Astrocyte (in vitro differentiated cells and primary cell): Measurements from ENCODE around the gene IPO11. TPM values are rescaled to one million over a fixed set of nuclear protein-coding genes. Genes with fewer than 3 reads are reported as not detected.
A peak's percentile ranks its signal among the peaks of the same experiment; 100 is the strongest.

ENCODE experiments used
- DNase-seq: peaks from one replicate; pipeline ENCODE4 v3.0.0-alpha.2; 2010; ENCODE audit warnings: low read depth
- FAIRE-seq: peaks from 2 replicates; lab custom pipeline; 2011; peaks lifted over from hg19 to GRCh38; lab: Jason Lieb, UNC
- H2AFZ ChIP-seq: 2 replicates; pipeline ENCODE4 v1.6.0; 2012; ENCODE audit warnings: low read depth, low read length, inconsistent platforms
- H3K27ac ChIP-seq: 2 replicates; pipeline ENCODE4 v1.5.1; 2011; ENCODE audit warnings: low read depth, low read length, inconsistent platforms
- H3K27me3 ChIP-seq: 2 replicates; pipeline ENCODE4 v1.6.0; 2011; ENCODE audit warnings: low read length, inconsistent platforms; ENCODE audit not compliant: insufficient read depth
- H3K36me3 ChIP-seq: 2 replicates; pipeline ENCODE4 v1.5.1; 2011; ENCODE audit warnings: low read length, inconsistent platforms; ENCODE audit not compliant: insufficient read depth
- H3K4me1 ChIP-seq: 2 replicates; pipeline ENCODE4 v1.5.1; 2011; ENCODE audit warnings: low read length, inconsistent platforms; ENCODE audit not compliant: insufficient read depth
- H3K4me2 ChIP-seq: 2 replicates; pipeline ENCODE4 v1.6.0; 2012; ENCODE audit warnings: low read length, inconsistent platforms
- H3K4me3 ChIP-seq: 2 replicates; pipeline ENCODE4 v1.5.1; 2011; ENCODE audit warnings: low read depth, mild to moderate bottlenecking, low read length, inconsistent platforms; ENCODE audit not compliant: insufficient read depth
- H3K79me2 ChIP-seq: 2 replicates; pipeline ENCODE4 v1.6.0; 2012; ENCODE audit warnings: mild to moderate bottlenecking, low read length, inconsistent platforms; ENCODE audit not compliant: insufficient read depth
- H3K9ac ChIP-seq: 2 replicates; pipeline ENCODE4 v1.6.0; 2012; ENCODE audit warnings: mild to moderate bottlenecking, low read length, inconsistent platforms
- H3K9me3 ChIP-seq: 2 replicates; pipeline ENCODE4 v1.5.1; 2012; ENCODE audit warnings: low read depth, mild to moderate bottlenecking, low read length, inconsistent platforms; ENCODE audit not compliant: insufficient read depth
- H4K20me1 ChIP-seq: 2 replicates; pipeline ENCODE4 v1.6.0; 2012; ENCODE audit warnings: low read length, inconsistent platforms; ENCODE audit not compliant: insufficient read depth
- H3K27ac Mint-ChIP-seq: one replicate; pipeline ENCODE4 v1.8.0; 2021; ENCODE audit warnings: mild to moderate bottlenecking, mixed read lengths; ENCODE audit not compliant: unreplicated experiment
- H3K27me3 Mint-ChIP-seq: one replicate; pipeline ENCODE4 v1.8.0; 2021; ENCODE audit warnings: low read depth, mixed read lengths; ENCODE audit not compliant: unreplicated experiment
- H3K36me3 Mint-ChIP-seq: one replicate; pipeline ENCODE4 v1.8.0; 2021; ENCODE audit warnings: low read depth, mixed read lengths; ENCODE audit not compliant: unreplicated experiment
- H3K4me1 Mint-ChIP-seq: one replicate; pipeline ENCODE4 v1.8.0; 2021; ENCODE audit warnings: low read depth, mixed read lengths; ENCODE audit not compliant: unreplicated experiment
- H3K4me3 Mint-ChIP-seq: one replicate; pipeline ENCODE4 v1.8.0; 2021; ENCODE audit warnings: mild to moderate bottlenecking, moderate library complexity, mixed read lengths; ENCODE audit not compliant: unreplicated experiment
- H3K9me3 Mint-ChIP-seq: one replicate; pipeline ENCODE4 v1.8.0; 2021; ENCODE audit warnings: mild to moderate bottlenecking, mixed read lengths; ENCODE audit not compliant: unreplicated experiment
- EZH2 ChIP-seq: IDR thresholded peaks from 2 replicates; pipeline ENCODE4 v1.6.1; 2012; ENCODE audit warnings: mild to moderate bottlenecking, low read length, inconsistent platforms; ENCODE audit not compliant: insufficient read depth
- total RNA-seq: library from RNA; stranded (reverse); gene quantifications from 2 replicates; pipeline ENCODE4 v1.2.1, GENCODE V29; 2021
- TF ChIP-seq, protein P1 (sequence below): IDR thresholded peaks from 2 replicates; pipeline ENCODE4 v1.5.1; 2011; ENCODE audit warnings: low read depth, mild to moderate bottlenecking, inconsistent platforms, low read length, moderate library complexity; ENCODE audit not compliant: insufficient read depth

Gene IPO11
- total RNA-seq, 1 donor from 2014 or later = 31.7 TPM

GRCh38 chr5:62457071-62457470 lies 44.5 kb downstream of the IPO11 start:
- no peak overlapping the region for H3K9ac ChIP-seq
- no peak overlapping the region for H3K4me3 Mint-ChIP-seq
- H3K4me3 ChIP-seq = no peak overlapping the region
- H3K4me1 Mint-ChIP-seq = peaks cover 2% of the 10 kb centered on the region
- no peaks in the 10 kb centered on the region for H3K27me3 Mint-ChIP-seq
- FAIRE-seq = no peak
- no peak overlapping the region for H3K27ac Mint-ChIP-seq
- no peaks in the 10 kb centered on the region for H3K36me3 Mint-ChIP-seq
- H3K36me3 ChIP-seq = no peaks in the 10 kb centered on the region
- peaks cover 4% of the 10 kb centered on the region for H3K79me2 ChIP-seq
- no peak for DNase-seq
- peaks cover 8% of the 10 kb centered on the region for H4K20me1 ChIP-seq
- no peaks in the 10 kb centered on the region for H3K9me3 ChIP-seq
- H3K27me3 ChIP-seq = no peaks in the 10 kb centered on the region
- no peak overlapping the region for H2AFZ ChIP-seq
- H3K4me2 ChIP-seq = no peak overlapping the region
- TF ChIP-seq EZH2 = no peak
- TF ChIP-seq, protein P1, sequence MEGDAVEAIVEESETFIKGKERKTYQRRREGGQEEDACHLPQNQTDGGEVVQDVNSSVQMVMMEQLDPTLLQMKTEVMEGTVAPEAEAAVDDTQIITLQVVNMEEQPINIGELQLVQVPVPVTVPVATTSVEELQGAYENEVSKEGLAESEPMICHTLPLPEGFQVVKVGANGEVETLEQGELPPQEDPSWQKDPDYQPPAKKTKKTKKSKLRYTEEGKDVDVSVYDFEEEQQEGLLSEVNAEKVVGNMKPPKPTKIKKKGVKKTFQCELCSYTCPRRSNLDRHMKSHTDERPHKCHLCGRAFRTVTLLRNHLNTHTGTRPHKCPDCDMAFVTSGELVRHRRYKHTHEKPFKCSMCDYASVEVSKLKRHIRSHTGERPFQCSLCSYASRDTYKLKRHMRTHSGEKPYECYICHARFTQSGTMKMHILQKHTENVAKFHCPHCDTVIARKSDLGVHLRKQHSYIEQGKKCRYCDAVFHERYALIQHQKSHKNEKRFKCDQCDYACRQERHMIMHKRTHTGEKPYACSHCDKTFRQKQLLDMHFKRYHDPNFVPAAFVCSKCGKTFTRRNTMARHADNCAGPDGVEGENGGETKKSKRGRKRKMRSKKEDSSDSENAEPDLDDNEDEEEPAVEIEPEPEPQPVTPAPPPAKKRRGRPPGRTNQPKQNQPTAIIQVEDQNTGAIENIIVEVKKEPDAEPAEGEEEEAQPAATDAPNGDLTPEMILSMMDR = no peak
- H3K9me3 Mint-ChIP-seq = no peaks in the 10 kb centered on the region
- no peak overlapping the region for H3K27ac ChIP-seq
- H3K4me1 ChIP-seq = no peaks in the 10 kb centered on the region

DNA sequence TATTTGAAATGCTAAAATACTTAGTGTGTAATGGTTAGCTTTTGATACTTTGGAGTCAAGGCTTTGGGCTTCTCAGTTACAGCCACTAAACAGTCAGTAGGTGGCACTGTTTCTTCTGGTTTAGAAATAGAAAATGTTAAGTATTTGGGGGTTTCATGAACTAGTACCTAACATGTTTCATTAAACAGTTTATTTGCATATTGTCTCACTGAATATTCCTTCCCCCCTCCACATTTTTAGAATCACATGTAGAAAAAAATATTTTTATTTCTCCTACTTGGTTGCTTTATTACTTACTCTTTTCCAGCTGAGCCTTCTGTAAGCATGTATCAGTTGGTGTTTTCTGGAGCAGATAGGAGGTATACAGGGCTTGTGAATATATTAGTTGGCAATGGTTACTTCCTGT lies 48.0 kb downstream of the IPO11 start:
- Histone ChIP-seq H2AFZ (no peak overlapping the region), H3K27ac (no peak overlapping the region), H3K9me3 (no peaks in the 10 kb centered on the region), H3K9ac (no peak overlapping the region), H3K79me2 (peaks cover 7% of the 10 kb centered on the region), H3K4me3 (no peak overlapping the region), H3K4me2 (no peak overlapping the region), H3K36me3 (no peaks in the 10 kb centered on the region), H3K27me3 (no peaks in the 10 kb centered on the region), H4K20me1 (peaks cover 9% of the 10 kb centered on the region), H3K4me1 (no peaks in the 10 kb centered on the region)
- no peak overlapping the region for H3K4me3 Mint-ChIP-seq
- peak; percentile 37 for DNase-seq
- no peaks in the 10 kb centered on the region for H3K27me3 Mint-ChIP-seq
- H3K9me3 Mint-ChIP-seq = no peaks in the 10 kb centered on the region
- H3K27ac Mint-ChIP-seq = no peak overlapping the region
- no peak for TF ChIP-seq EZH2
- TF ChIP-seq, protein P1 = peak; percentile 88
- no peaks in the 10 kb centered on the region for H3K36me3 Mint-ChIP-seq
- peaks cover 2% of the 10 kb centered on the region for H3K4me1 Mint-ChIP-seq
- peak; percentile 37 for FAIRE-seq

- no peak overlapping the region for H3K9ac ChIP-seq
- H2AFZ ChIP-seq = no peak overlapping the region
- H3K27me3 Mint-ChIP-seq = no peaks in the 10 kb centered on the region
- no peak for DNase-seq
- no peak overlapping the region for H3K4me3 Mint-ChIP-seq
- H3K27me3 ChIP-seq = no peaks in the 10 kb centered on the region
- no peaks in the 10 kb centered on the region for H3K9me3 Mint-ChIP-seq
- no peak for FAIRE-seq
- no peak overlapping the region for H3K27ac Mint-ChIP-seq
- H3K4me3 ChIP-seq = no peak overlapping the region
- no peak overlapping the region for H3K27ac ChIP-seq
- no peaks in the 10 kb centered on the region for H3K36me3 ChIP-seq
- peaks cover 3% of the 10 kb centered on the region for H3K4me1 ChIP-seq
- H3K79me2 ChIP-seq = peaks cover 7% of the 10 kb centered on the region
- peaks cover 4% of the 10 kb centered on the region for H3K4me1 Mint-ChIP-seq
- H3K4me2 ChIP-seq = no peak overlapping the region
- H3K9me3 ChIP-seq = no peaks in the 10 kb centered on the region
- TF ChIP-seq, protein P1 = no peak
- no peak for TF ChIP-seq EZH2
- peaks cover 14% of the 10 kb centered on the region for H4K20me1 ChIP-seq
- no peaks in the 10 kb centered on the region for H3K36me3 Mint-ChIP-seq
Observed at GRCh38 chr5:62461561-62461960, 49.0 kb downstream of the IPO11 start.
